Neural cell (in vitro differentiated cells): Measurements from ENCODE around the gene RGL4. TPM values are rescaled to one million over a fixed set of nuclear protein-coding genes. Genes with fewer than 3 reads are reported as not detected.

Source experiments
- H2AFZ ChIP-seq: fragments of 200-600, 300-800 bp; sonication (generic), shearing (Covaris generic); 2 replicates; pipeline ENCODE4 v1.6.0; 2014; ENCODE audit warnings: low read depth, mild to moderate bottlenecking, antibody characterized with exemption, low read length, moderate library complexity
- H3F3A ChIP-seq: fragments of 200-600 bp; shearing (Covaris generic); 2 replicates; pipeline ENCODE4 v1.6.1; 2016; ENCODE audit warnings: mild to moderate bottlenecking, moderate library complexity, mixed read lengths, antibody characterized with exemption, low read length; ENCODE audit not compliant: insufficient read depth, poor library complexity, severe bottlenecking
- H3K27ac ChIP-seq: fragments of 200-600, 300-800 bp; sonication (generic), shearing (Covaris generic); 2 replicates; pipeline ENCODE4 v1.5.1; 2014; ENCODE audit warnings: mild to moderate bottlenecking, low read length, moderate library complexity
- H3K27me3 ChIP-seq: fragments of 300-800, 200-600 bp; sonication (generic), shearing (Covaris generic); 2 replicates; pipeline ENCODE4 v1.6.0; 2014; ENCODE audit warnings: mild to moderate bottlenecking, low read depth, low read length, moderate library complexity; ENCODE audit not compliant: insufficient read depth
- H3K36me3 ChIP-seq: fragments of 300-800, 200-600 bp; sonication (generic), shearing (Covaris generic); 2 replicates; pipeline ENCODE4 v1.5.1; 2014; ENCODE audit warnings: mild to moderate bottlenecking, antibody characterized with exemption, low read length, moderate library complexity; ENCODE audit not compliant: insufficient read depth
- H3K4me2 ChIP-seq: fragments of 300-800, 200-600 bp; sonication (generic), shearing (Covaris generic); 2 replicates; pipeline ENCODE4 v1.6.0; 2014; ENCODE audit warnings: mild to moderate bottlenecking, low read length
- H3K4me3 ChIP-seq: fragments of 300-800, 200-600 bp; sonication (generic), shearing (Covaris generic); 2 replicates; pipeline ENCODE4 v1.5.1; 2014; ENCODE audit warnings: mild to moderate bottlenecking, low read length, moderate library complexity
- H3K79me2 ChIP-seq: fragments of 200-600 bp; shearing (Covaris generic); replicated peaks from 2 replicates; pipeline ENCODE4 v1.6.0; 2014; ENCODE audit warnings: mild to moderate bottlenecking, low read length, moderate library complexity; ENCODE audit not compliant: insufficient read depth
- H3K9ac ChIP-seq: fragments of 300-800, 200-600 bp; sonication (generic), shearing (Covaris generic); 2 replicates; pipeline ENCODE4 v1.6.1; 2016; ENCODE audit warnings: mild to moderate bottlenecking, low read length, mixed read lengths
- H3K9me2 ChIP-seq: fragments of 200-600 bp; shearing (Covaris generic); 2 replicates; pipeline ENCODE4 v1.6.1; 2016; ENCODE audit warnings: mild to moderate bottlenecking, low read length, mixed read lengths; ENCODE audit not compliant: insufficient read depth
- H3K9me3 ChIP-seq: fragments of 200-600, 300-800 bp; sonication (generic), shearing (Covaris generic); 2 replicates; pipeline ENCODE4 v1.6.1; 2016; ENCODE audit warnings: mild to moderate bottlenecking, mixed run types, low read length, moderate library complexity, mixed read lengths
- H4K20me1 ChIP-seq: fragments of 200-600 bp; shearing (Covaris generic); 2 replicates; pipeline ENCODE4 v1.6.1; 2016; ENCODE audit warnings: mild to moderate bottlenecking, mixed run types; ENCODE audit not compliant: insufficient read depth
- CTCF ChIP-seq: fragments of 450-650 bp; IDR thresholded peaks from 2 replicates; pipeline ENCODE4 v1.5.1; 2014; ENCODE audit warnings: antibody characterized with exemption, mild to moderate bottlenecking, moderate library complexity; ENCODE audit not compliant: poor library complexity, severe bottlenecking
- EP300 ChIP-seq: fragments of 450-650 bp; conservative IDR thresholded peaks from 2 replicates; pipeline ENCODE4 v1.6.1; 2014; ENCODE audit warnings: antibody characterized with exemption, mild to moderate bottlenecking, moderate library complexity; ENCODE audit not compliant: poor library complexity, severe bottlenecking
- EZH2 ChIP-seq: fragments of 200-600, 300-800 bp; shearing (Covaris generic), sonication (generic); IDR thresholded peaks from 2 replicates; pipeline ENCODE4 v1.6.1; 2014; ENCODE audit warnings: antibody characterized with exemption, low read length, borderline replicate concordance, mild to moderate bottlenecking; ENCODE audit not compliant: insufficient read depth, poor library complexity, severe bottlenecking
- MXI1 ChIP-seq: fragments of 450-650 bp; conservative IDR thresholded peaks from 2 replicates; pipeline ENCODE4 v1.6.1; 2014; ENCODE audit warnings: antibody characterized with exemption, mild to moderate bottlenecking; ENCODE audit not compliant: poor library complexity, severe bottlenecking
- POLR2AphosphoS5 ChIP-seq: IDR thresholded peaks from 2 replicates; pipeline ENCODE4 v1.6.1; 2012
- RAD21 ChIP-seq: fragments of 450-650 bp; conservative IDR thresholded peaks from 2 replicates; pipeline ENCODE4 v1.6.1; 2014; ENCODE audit warnings: antibody characterized with exemption, mild to moderate bottlenecking, moderate library complexity
- REST ChIP-seq: IDR thresholded peaks from 2 replicates; pipeline ENCODE4 v1.6.1; 2012; ENCODE audit warnings: borderline replicate concordance
- SMC3 ChIP-seq: fragments of 450-650 bp; conservative IDR thresholded peaks from 2 replicates; pipeline ENCODE4 v1.6.1; 2014; ENCODE audit warnings: antibody characterized with exemption, mild to moderate bottlenecking, moderate library complexity; ENCODE audit not compliant: poor library complexity
- TAF1 ChIP-seq: IDR thresholded peaks from 2 replicates; pipeline ENCODE4 v1.6.1; 2012; ENCODE audit warnings: low read depth
- polyA plus RNA-seq: library from polyadenylated mRNA; depleted of rRNA; stranded (reverse); fragments of >200 nt; gene quantifications from 2 replicates; pipeline ENCODE4 v1.2.3, GENCODE V29; 2014

The RGL4 gene
- polyA plus RNA-seq, 1 donor from 2014 or later = not detected

GRCh38 chr22:23688571-23688970 lies 2.2 kb upstream of the RGL4 start:
- Histone ChIP-seq H3K36me3 (peaks cover 4% of the 10 kb centered on the region), H3K4me3 (no peak overlapping the region), H3K4me2 (no peak overlapping the region), H3K9ac (no peak overlapping the region), H3F3A (no peaks in the 10 kb centered on the region), H3K27me3 (no peaks in the 10 kb centered on the region), H4K20me1 (no peaks in the 10 kb centered on the region), H3K9me2 (no peaks in the 10 kb centered on the region), H3K79me2 (no peaks in the 10 kb centered on the region), H2AFZ (no peak overlapping the region), H3K9me3 (no peaks in the 10 kb centered on the region), H3K27ac (no peak overlapping the region)
- TF ChIP-seq RAD21 = no peak
- TF ChIP-seq EP300 = no peak
- no peak for TF ChIP-seq MXI1
- TF ChIP-seq TAF1 = no peak
- no peak for TF ChIP-seq CTCF
- no peak for TF ChIP-seq REST
- TF ChIP-seq POLR2AphosphoS5 = no peak
- TF ChIP-seq SMC3 = no peak

GRCh38 chr22:23689414-23689813 lies 1.4 kb upstream of the RGL4 start:
- H3K9ac ChIP-seq = no peak overlapping the region
- no peaks in the 10 kb centered on the region for H3K27me3 ChIP-seq
- H3K9me3 ChIP-seq = no peaks in the 10 kb centered on the region
- H3K36me3 ChIP-seq = peaks cover 4% of the 10 kb centered on the region
- no peak overlapping the region for H3K27ac ChIP-seq
- no peaks in the 10 kb centered on the region for H3K9me2 ChIP-seq
- H4K20me1 ChIP-seq = no peaks in the 10 kb centered on the region
- H3K79me2 ChIP-seq = no peaks in the 10 kb centered on the region
- no peak overlapping the region for H3K4me2 ChIP-seq
- no peaks in the 10 kb centered on the region for H3F3A ChIP-seq
- H3K4me3 ChIP-seq = no peak overlapping the region
- TF ChIP-seq SMC3 = no peak
- no peak for TF ChIP-seq REST
- TF ChIP-seq RAD21 = no peak
- TF ChIP-seq EZH2 = no peak
- no peak for TF ChIP-seq CTCF
- TF ChIP-seq TAF1 = no peak
- TF ChIP-seq POLR2AphosphoS5 = no peak
- no peak for TF ChIP-seq EP300
- TF ChIP-seq MXI1 = no peak
- no peak overlapping the region for H2AFZ ChIP-seq
